ENCODE results near the gene RPS3.
A peak's percentile ranks its signal among the peaks of the same experiment; 100 is the strongest.
"Not testable (repeated sequence)": the region's sequence is repeated elsewhere in the genome, so short reads cannot be mapped to it uniquely, and the experiment has no call there.

Gene RPS3

GRCh38 chr11:75399344-75400145 lies at the start of gene RPS3:
Gene RPS3 (plus strand): TSS chr11:75399518. CDS start chr11:75399548, 30 bp downstream.
- peak; percentile 75 for DNase-seq

- no peak for DNase-seq
These were observed 49.7 kb upstream of the RPS3 start for GRCh38 chr11:75349521-75350116.

- no peak for DNase-seq
These were observed 49.1 kb upstream of the RPS3 start for GRCh38 chr11:75350122-75350742.

- no peak for DNase-seq
These were observed 48.4 kb upstream of the RPS3 start for GRCh38 chr11:75350743-75351540.

- DNase-seq: no peak
These were observed 47.9 kb upstream of the RPS3 start, which contains the start of gene ARRB1 for GRCh38 chr11:75351541-75351790. Gene ARRB1 (minus strand): TSS chr11:75351661. CDS start chr11:75351607, 54 bp downstream.

- DNase-seq: peak; percentile 92
These were observed 47.3 kb upstream of the RPS3 start for GRCh38 chr11:75351791-75352587.

- DNase-seq: no peak
These were observed 46.6 kb upstream of the RPS3 start for GRCh38 chr11:75352588-75353206.

- DNase-seq: no peak
These were observed 44.3 kb upstream of the RPS3 start for GRCh38 chr11:75355051-75355450.

GRCh38 chr11:75356613-75357012 lies 42.7 kb upstream of the RPS3 start:
- no peak for DNase-seq

GRCh38 chr11:75362285-75362684 lies 37.0 kb upstream of the RPS3 start:
- DNase-seq: not testable (repeated sequence)

GRCh38 chr11:75365711-75366181 lies 33.6 kb upstream of the RPS3 start:
- DNase-seq: peak; percentile 71

GRCh38 chr11:75366826-75367225 lies 32.5 kb upstream of the RPS3 start:
- DNase-seq: not testable (repeated sequence)

GRCh38 chr11:75369560-75370255 lies 29.6 kb upstream of the RPS3 start:
- DNase-seq: peak; percentile 94

- DNase-seq: no peak
These were observed 27.1 kb upstream of the RPS3 start for GRCh38 chr11:75371949-75372876.

- DNase-seq: no peak
These were observed 26.1 kb upstream of the RPS3 start for GRCh38 chr11:75373201-75373600.

GRCh38 chr11:75374646-75375045 lies 24.7 kb upstream of the RPS3 start:
- DNase-seq: no peak

- DNase-seq: no peak
These were observed 23.7 kb upstream of the RPS3 start for GRCh38 chr11:75375626-75376025.

- DNase-seq: no peak
These were observed 23.1 kb upstream of the RPS3 start for GRCh38 chr11:75376175-75376574.

- not testable (repeated sequence) for DNase-seq
These were observed 20.5 kb upstream of the RPS3 start for GRCh38 chr11:75378776-75379175.

GRCh38 chr11:75380245-75380644 lies 19.1 kb upstream of the RPS3 start:
- no peak for DNase-seq

Data from GF-D8 (cell line).